ENCODE data around the gene PHACTR1.

DNA sequence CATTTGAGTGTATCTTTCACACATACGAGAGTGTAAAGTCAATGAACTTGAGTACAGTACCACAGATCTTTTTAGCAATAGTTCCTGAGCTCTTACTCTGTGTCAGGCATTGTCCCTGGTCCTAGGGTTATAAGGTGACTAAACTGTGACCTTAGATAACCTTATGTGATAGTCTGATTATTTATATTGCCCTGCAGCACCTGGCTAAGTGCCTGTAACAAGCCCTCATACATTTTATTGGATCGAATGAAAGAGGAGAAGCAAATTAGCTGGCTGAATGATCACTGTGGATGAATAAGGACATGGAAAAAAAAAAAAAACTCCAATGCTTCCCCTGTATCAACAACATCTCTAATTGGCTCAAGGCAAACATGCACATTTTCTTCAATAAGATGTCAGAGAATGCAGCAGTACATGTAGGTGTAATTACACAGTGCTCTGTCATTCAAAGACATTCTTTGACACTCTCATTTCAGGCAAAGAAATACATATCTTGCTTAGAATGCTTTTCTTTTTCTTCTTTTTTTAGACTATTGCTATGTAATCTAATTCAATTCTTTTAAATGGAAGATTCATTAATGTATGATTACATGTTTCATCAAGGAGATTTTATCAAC, 153.4 kb downstream of the PHACTR1 start:
- TF ChIP-seq ELF4 (IDR thresholded peaks at IDR 0.05) (no peak), FOXA1 (IDR thresholded peaks at IDR 0.05) (no peak), SP1 (IDR thresholded peaks at IDR 0.05) (no peak), TARDBP (IDR thresholded peaks at IDR 0.05) (no peak), ARNT (IDR thresholded peaks at IDR 0.05) (no peak), FOXM1 (IDR thresholded peaks at IDR 0.05; ENCODE audit: borderline replicate concordance) (no peak)
- TF ChIP-seq, protein P1, sequence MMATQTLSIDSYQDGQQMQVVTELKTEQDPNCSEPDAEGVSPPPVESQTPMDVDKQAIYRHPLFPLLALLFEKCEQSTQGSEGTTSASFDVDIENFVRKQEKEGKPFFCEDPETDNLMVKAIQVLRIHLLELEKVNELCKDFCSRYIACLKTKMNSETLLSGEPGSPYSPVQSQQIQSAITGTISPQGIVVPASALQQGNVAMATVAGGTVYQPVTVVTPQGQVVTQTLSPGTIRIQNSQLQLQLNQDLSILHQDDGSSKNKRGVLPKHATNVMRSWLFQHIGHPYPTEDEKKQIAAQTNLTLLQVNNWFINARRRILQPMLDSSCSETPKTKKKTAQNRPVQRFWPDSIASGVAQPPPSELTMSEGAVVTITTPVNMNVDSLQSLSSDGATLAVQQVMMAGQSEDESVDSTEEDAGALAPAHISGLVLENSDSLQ (IDR thresholded peaks at IDR 0.05): no peak
